Measurements from ENCODE around the gene TRAF4.

GRCh38 chr17:28759256-28759865 lies 15.6 kb downstream of the TRAF4 start:
- TF ChIP-seq CTCF (IDR thresholded peaks at IDR 0.05): no peak
- TF ChIP-seq POLR2A (IDR thresholded peaks at IDR 0.05): no peak

All from esophagus squamous epithelium (tissue), 4 donors.